ENCODE measurements around the gene LRRTM4. TPM values are rescaled to one million over a fixed set of nuclear protein-coding genes. Genes with fewer than 3 reads are reported as not detected.
"Not testable (repeated sequence)": the region's sequence is repeated elsewhere in the genome, so short reads cannot be mapped to it uniquely, and the experiment has no call there.

LRRTM4 gene
- total and polyA plus RNA-seq, 10 of the 15 experiments (the other 5 are each of a cell fraction or from before 2014, with no cell fraction given): 0.01 to 1.0 TPM; not detected in 8

DNA sequence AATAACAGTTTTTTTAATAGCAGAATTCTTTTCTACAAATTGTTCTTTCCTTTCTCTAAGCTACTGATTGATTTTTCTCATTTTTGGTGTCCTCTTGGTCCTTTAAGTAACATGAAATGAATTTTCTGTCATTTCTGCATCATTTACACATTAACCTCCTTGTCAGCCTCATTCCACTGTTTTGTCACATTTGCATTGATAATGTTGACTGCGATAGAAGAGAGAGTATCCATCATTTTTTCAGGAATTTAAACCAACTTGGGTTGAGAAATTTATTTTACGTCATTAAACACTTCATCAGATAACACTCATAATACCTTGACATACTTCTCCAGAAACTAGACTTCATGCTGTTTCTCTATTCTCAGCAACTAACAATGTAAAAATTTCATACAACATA, 422.2 kb downstream of the LRRTM4 start (continued):
- no peak for TF ChIP-seq CEBPB (IDR thresholded peaks at IDR 0.05; ENCODE audit: borderline replicate concordance in 1 of 2, low read depth in 2 of 2, low read length in 2 of 2)
- no peak for TF ChIP-seq ASH2L (IDR thresholded peaks at IDR 0.05; ENCODE audit: borderline replicate concordance, low read depth)
- TF ChIP-seq ZNF274 (IDR thresholded peaks at IDR 0.05; ENCODE audit: insufficient read depth, insufficient read length): no peak
- TF ChIP-seq JUNB (IDR thresholded peaks at IDR 0.05): no peak
- TF ChIP-seq, protein P1, sequence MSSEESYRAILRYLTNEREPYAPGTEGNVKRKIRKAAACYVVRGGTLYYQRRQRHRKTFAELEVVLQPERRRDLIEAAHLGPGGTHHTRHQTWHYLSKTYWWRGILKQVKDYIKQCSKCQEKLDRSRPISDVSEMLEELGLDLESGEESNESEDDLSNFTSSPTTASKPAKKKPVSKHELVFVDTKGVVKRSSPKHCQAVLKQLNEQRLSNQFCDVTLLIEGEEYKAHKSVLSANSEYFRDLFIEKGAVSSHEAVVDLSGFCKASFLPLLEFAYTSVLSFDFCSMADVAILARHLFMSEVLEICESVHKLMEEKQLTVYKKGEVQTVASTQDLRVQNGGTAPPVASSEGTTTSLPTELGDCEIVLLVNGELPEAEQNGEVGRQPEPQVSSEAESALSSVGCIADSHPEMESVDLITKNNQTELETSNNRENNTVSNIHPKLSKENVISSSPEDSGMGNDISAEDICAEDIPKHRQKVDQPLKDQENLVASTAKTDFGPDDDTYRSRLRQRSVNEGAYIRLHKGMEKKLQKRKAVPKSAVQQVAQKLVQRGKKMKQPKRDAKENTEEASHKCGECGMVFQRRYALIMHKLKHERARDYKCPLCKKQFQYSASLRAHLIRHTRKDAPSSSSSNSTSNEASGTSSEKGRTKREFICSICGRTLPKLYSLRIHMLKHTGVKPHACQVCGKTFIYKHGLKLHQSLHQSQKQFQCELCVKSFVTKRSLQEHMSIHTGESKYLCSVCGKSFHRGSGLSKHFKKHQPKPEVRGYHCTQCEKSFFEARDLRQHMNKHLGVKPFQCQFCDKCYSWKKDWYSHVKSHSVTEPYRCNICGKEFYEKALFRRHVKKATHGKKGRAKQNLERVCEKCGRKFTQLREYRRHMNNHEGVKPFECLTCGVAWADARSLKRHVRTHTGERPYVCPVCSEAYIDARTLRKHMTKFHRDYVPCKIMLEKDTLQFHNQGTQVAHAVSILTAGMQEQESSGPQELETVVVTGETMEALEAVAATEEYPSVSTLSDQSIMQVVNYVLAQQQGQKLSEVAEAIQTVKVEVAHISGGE (CRISPR knock-in tag; IDR thresholded peaks at IDR 0.05): no peak
- TF ChIP-seq BCL11A (IDR thresholded peaks at IDR 0.05; ENCODE audit: low read depth, low read length): no peak

DNA sequence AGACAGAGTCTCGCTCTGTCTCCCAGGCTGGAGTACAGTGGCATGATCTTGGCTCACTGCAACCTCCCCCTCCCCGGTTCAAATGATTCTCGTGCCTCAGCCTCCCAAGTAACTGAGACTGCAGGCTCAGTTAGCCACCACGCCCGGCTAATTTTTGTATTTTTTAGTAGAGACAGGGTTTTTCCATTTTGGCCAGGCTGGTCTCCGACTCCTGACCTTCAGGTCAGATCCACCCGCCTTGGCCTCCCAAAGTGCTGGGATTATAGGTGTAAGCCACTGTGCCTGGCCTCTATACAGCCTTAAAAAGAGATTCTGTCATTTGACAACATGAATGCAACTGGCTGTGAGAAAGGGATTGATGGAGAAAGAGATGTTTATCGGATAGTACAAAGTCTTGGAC, 426.7 kb downstream of the LRRTM4 start:
- H3K4me2 ChIP-seq (ENCODE audit: control insufficient read depth, insufficient read depth); POLR2A ChIA-PET; H3K9me3 ChIP-seq (replicated peaks; ENCODE audit: control insufficient read depth, insufficient read depth, low read length); H4K20me1 ChIP-seq (ENCODE audit: control insufficient read depth, insufficient read depth); SMC1A ChIA-PET (ENCODE audit: uncharacterized antibody, unreplicated experiment); H3K27ac ChIP-seq (ENCODE audit: control insufficient read depth, insufficient read depth); intact Hi-C loops (cut with micrococcal nuclease; ENCODE audit: unreplicated experiment); BruUV-seq (replicated peaks); H2AFZ ChIP-seq (ENCODE audit: control insufficient read depth, low read depth, low read length); ATAC-seq; H3K4me1 ChIP-seq (ENCODE audit: control insufficient read depth, insufficient read depth, low read length); H3K36me3 ChIP-seq (ENCODE audit: control insufficient read depth in 2 of 2, insufficient read depth in 2 of 2, low read length in 1 of 2); DNase-seq (ENCODE audit: low read depth, low spot score); FAIRE-seq; H3K79me2 ChIP-seq (ENCODE audit: control insufficient read depth, insufficient read depth, low read length); H3K27me3 ChIP-seq (replicated peaks in 1 of 2; ENCODE audit: control insufficient read depth in 2 of 2, insufficient read depth in 2 of 2, low read length in 1 of 2); RAD21 ChIA-PET (ENCODE audit: unreplicated experiment); CTCF ChIA-PET; H3K9ac ChIP-seq (ENCODE audit: control insufficient read depth, insufficient read depth, low read length); in situ Hi-C loops (cut with MboI); H3K4me3 ChIP-seq: not testable (repeated sequence)
- 2% methylated on average over 7 of the region's 8 CpGs for WGBS (ENCODE audit: insufficient coverage, insufficient replicate concordance, low lambda C conversion rate, missing lambda C conversion rate)

All from GM12878 (cell line).